ENCODE measurements around the gene RGS19.

Gene RGS19

DNA sequence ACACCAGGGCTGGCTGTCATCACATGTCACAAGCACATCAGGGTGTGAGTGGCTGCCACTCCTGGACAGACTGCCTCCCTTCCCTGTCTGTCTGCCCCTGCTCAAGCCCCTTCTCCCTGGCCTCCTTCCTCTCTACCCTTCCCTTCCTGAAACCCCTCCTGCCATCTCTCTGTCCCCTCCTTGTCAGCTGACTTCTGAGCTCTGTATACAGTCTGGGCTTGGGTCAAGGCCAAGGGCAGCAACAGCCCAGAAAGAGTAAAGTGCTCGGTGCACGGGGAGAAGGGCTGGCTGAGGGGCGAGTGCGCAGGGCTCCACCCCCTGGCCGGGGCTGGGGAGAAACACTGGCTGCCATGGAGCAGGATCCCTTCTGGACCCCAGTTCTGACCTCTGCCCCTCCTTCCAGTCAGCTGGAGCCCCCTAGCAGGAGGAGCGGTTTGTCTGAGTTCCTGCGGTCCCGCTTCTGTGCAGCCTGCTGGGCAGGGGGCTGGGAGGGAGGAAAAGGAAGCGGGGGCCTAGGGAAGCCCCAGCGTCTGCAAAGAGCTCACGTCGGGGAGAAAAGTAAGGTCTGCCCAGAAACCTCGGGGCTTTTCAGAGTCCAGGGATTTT is 2.9 kb upstream of the RGS19 start:
- ChIA-PET CTCF (interaction anchor here (0.6 kb wide), 1 partner anchor 25 kb away, joined by 3 read pairs; no protein-coding TSS in a partner anchor), POLR2A (interaction anchor here (5.3 kb wide), 1 partner anchor 20 kb away, joined by 38 read pairs; the partner anchor contains the start of gene TCEA2)
- no peak for TF ChIP-seq BHLHE40 (IDR thresholded peaks at IDR 0.05; ENCODE audit: borderline replicate concordance)
- no peak for TF ChIP-seq L3MBTL2 (conservative IDR thresholded peaks at IDR 0.05)
- TF ChIP-seq FOXA1 (IDR thresholded peaks at IDR 0.05): no peak
- TF ChIP-seq CTBP1 (IDR thresholded peaks at IDR 0.05; ENCODE audit: borderline replicate concordance): no peak
- TF ChIP-seq NFRKB (IDR thresholded peaks at IDR 0.05): no peak
- TF ChIP-seq TARDBP (IDR thresholded peaks at IDR 0.05): no peak
- no peak for TF ChIP-seq SP1 (IDR thresholded peaks at IDR 0.05)
- TF ChIP-seq ZNF384 (IDR thresholded peaks at IDR 0.05): no peak
- no peak for TF ChIP-seq HDGF (IDR thresholded peaks at IDR 0.05; ENCODE audit: borderline replicate concordance)
- no peak for TF ChIP-seq FOXM1 (IDR thresholded peaks at IDR 0.05; ENCODE audit: borderline replicate concordance)
- TF ChIP-seq FOXK2 (IDR thresholded peaks at IDR 0.05): no peak
- TF ChIP-seq LEF1 (IDR thresholded peaks at IDR 0.05; ENCODE audit: borderline replicate concordance): no peak
- TF ChIP-seq, protein P1, sequence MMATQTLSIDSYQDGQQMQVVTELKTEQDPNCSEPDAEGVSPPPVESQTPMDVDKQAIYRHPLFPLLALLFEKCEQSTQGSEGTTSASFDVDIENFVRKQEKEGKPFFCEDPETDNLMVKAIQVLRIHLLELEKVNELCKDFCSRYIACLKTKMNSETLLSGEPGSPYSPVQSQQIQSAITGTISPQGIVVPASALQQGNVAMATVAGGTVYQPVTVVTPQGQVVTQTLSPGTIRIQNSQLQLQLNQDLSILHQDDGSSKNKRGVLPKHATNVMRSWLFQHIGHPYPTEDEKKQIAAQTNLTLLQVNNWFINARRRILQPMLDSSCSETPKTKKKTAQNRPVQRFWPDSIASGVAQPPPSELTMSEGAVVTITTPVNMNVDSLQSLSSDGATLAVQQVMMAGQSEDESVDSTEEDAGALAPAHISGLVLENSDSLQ (IDR thresholded peaks at IDR 0.05): no peak; the same call in 1 of the 2 replicates
- TF ChIP-seq ARNT (IDR thresholded peaks at IDR 0.05): no peak
- TF ChIP-seq SUZ12 (IDR thresholded peaks at IDR 0.05): no peak
- TF ChIP-seq ELF4 (IDR thresholded peaks at IDR 0.05): no peak
- DNase-seq (ENCODE audit: extremely low spot score): no peak

DNA sequence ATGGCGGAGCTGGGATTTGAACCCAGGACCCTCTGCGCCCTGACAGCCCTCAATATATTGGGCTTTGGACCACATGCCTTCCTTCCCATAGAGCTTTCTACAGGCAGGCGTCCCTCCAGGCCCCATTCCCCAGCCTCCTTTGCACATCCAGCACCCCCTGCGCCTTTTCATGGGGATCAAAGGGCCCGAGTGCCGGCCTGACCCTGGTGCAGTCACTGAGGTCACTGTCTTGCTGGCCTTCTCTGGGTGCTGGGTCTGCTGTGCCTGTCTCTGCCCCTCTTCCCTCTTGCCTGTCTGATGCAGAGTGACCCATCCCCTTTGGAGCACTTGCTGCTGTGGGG is 2.3 kb upstream of the RGS19 start:
- POLR2A ChIA-PET: interaction anchor here (5.3 kb wide), 1 partner anchor 19 kb away, joined by 38 read pairs; the partner anchor contains the start of gene TCEA2
- CTCF ChIA-PET: interaction anchor here (0.6 kb wide), 2 partner anchors 24 to 42 kb away, joined by 3 to 4 read pairs; no protein-coding TSS in a partner anchor
- DNase-seq (ENCODE audit: extremely low spot score): no peak
- TF ChIP-seq L3MBTL2 (conservative IDR thresholded peaks at IDR 0.05) (no peak), FOXK2 (IDR thresholded peaks at IDR 0.05) (no peak), FOXM1 (IDR thresholded peaks at IDR 0.05; ENCODE audit: borderline replicate concordance) (no peak), BHLHE40 (IDR thresholded peaks at IDR 0.05; ENCODE audit: borderline replicate concordance) (no peak), CTBP1 (IDR thresholded peaks at IDR 0.05; ENCODE audit: borderline replicate concordance) (no peak), SUZ12 (IDR thresholded peaks at IDR 0.05) (no peak), ELF4 (IDR thresholded peaks at IDR 0.05) (no peak)

DNA sequence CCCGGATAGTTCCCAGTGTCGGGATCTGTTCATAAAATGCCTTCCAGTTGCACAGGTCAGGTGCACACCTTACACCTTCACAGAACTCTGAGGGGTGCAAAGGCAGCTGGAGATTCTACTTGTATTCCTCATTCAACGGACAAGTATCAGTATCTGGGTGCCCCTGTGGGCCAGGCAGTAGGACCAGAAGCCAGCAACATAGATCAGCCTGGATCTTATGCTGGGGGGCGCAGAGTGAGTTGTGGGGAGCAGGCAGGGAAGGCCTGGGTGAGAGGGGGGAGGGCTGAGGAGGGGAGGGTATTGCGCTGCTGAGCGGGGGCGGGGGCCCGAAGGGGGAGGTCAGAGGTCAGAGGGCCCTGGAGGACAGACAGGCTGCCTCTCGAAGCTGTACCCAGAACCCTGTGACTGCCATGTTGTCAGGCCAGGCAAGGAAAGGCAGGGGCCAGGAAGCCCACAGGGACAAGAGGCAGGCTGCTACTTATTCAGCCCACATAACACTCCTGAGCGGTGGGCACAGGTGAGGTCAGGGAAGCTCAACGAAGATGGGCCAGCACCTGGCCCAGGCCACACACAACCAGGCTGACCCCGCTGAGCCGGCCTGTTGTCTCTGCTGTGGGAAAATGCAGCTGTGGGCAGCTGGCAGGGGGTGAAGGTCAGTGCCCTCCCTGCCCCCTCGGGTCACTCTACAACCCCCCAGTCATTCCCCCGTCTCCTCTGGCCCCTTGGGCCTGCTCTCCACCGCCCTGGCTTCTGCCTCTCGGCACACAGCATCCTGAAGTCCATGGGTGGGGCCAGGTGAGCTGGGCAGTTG is 1.7 kb upstream of the RGS19 start:
- POLR2A ChIA-PET: interaction anchor here (5.3 kb wide), 1 partner anchor 19 kb away, joined by 38 read pairs; the partner anchor contains the start of gene TCEA2
- CTCF ChIA-PET: interaction anchor here (0.6 kb wide), 1 partner anchor 41 kb away, joined by 4 read pairs; no protein-coding TSS in a partner anchor
- DNase-seq (ENCODE audit: extremely low spot score): no peak
- TF ChIP-seq SUZ12 (IDR thresholded peaks at IDR 0.05) (no peak), FOXK2 (IDR thresholded peaks at IDR 0.05) (no peak), CTBP1 (IDR thresholded peaks at IDR 0.05; ENCODE audit: borderline replicate concordance) (no peak), ELF4 (IDR thresholded peaks at IDR 0.05) (no peak), HDGF (IDR thresholded peaks at IDR 0.05; ENCODE audit: borderline replicate concordance) (no peak), LEF1 (IDR thresholded peaks at IDR 0.05; ENCODE audit: borderline replicate concordance) (no peak), NFRKB (IDR thresholded peaks at IDR 0.05) (no peak), SP1 (IDR thresholded peaks at IDR 0.05) (no peak), ARNT (IDR thresholded peaks at IDR 0.05) (no peak), TARDBP (IDR thresholded peaks at IDR 0.05) (no peak), ZNF384 (IDR thresholded peaks at IDR 0.05) (no peak), FOXA1 (IDR thresholded peaks at IDR 0.05) (no peak), BHLHE40 (IDR thresholded peaks at IDR 0.05; ENCODE audit: borderline replicate concordance) (no peak), FOXM1 (IDR thresholded peaks at IDR 0.05; ENCODE audit: borderline replicate concordance) (no peak), L3MBTL2 (conservative IDR thresholded peaks at IDR 0.05) (no peak)
- TF ChIP-seq, protein P1 (IDR thresholded peaks at IDR 0.05): no peak

DNA sequence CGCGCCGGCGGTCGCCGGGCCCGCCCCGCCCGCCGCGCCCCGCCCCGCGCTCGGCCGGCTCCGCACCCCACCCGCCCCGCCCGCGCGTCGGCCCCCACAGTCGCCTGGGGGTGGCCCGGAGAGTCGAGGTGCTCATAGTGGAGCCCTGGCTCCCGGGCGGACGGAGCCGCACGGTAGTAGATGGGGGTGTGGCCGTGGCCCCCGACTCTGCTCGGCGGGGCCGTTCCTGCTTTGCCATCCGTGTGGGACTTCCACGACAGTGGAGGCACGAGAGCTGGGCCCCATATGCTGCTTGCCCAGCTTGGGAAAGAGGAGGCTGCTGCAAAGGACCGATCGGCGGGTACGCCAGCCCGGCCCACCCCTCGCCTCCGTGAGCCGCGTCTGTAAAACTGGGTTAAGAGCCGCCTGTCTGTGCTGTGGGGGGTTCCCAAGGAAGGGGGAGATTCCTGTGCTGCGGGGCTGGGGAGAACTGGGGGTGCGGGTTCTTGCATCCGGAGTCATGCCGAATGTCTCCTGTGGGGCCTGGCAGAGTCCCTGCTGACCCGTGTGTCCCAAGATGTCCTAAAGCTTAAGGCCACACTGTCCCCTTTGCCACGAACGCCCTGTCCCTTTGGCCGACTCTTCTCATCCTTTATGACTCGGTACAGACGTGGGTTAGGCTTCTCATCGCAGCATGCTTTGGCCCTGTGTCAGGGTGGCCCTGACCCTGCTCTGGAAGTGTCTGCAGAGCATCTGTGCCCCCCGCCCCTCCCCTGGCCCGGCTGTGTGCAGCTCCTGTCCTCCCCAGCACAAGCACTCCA is 895 bp upstream of the RGS19 start, which contains the start of gene OPRL1:
TSS of gene OPRL1 (plus strand) at position 70 of the 800 bp plus-strand sequence. CDS start 12,639 bp downstream, outside the sequence.
- ChIA-PET CTCF (interaction anchor here (1.7 kb wide), 1 partner anchor 10 kb away, joined by 5 read pairs; no protein-coding TSS in a partner anchor), POLR2A (interaction anchor here (0.6 to 5.3 kb wide), 3 partner anchors 16 to 40 kb away, joined by 3 to 38 read pairs (median 5); partner anchors contain the start of gene TCEA2)
- no peak for DNase-seq (ENCODE audit: extremely low spot score)
- TF ChIP-seq NFRKB (IDR thresholded peaks at IDR 0.05): no peak
- no peak for TF ChIP-seq LEF1 (IDR thresholded peaks at IDR 0.05; ENCODE audit: borderline replicate concordance)
- TF ChIP-seq L3MBTL2 (conservative IDR thresholded peaks at IDR 0.05): no peak
- TF ChIP-seq, protein P1 (IDR thresholded peaks at IDR 0.05): no peak
- no peak for TF ChIP-seq ZNF384 (IDR thresholded peaks at IDR 0.05)
- no peak for TF ChIP-seq HDGF (IDR thresholded peaks at IDR 0.05; ENCODE audit: borderline replicate concordance)
- TF ChIP-seq FOXA1 (IDR thresholded peaks at IDR 0.05): no peak
- TF ChIP-seq FOXM1 (IDR thresholded peaks at IDR 0.05; ENCODE audit: borderline replicate concordance): no peak
- no peak for TF ChIP-seq SUZ12 (IDR thresholded peaks at IDR 0.05)
- TF ChIP-seq CTBP1 (IDR thresholded peaks at IDR 0.05; ENCODE audit: borderline replicate concordance): no peak

All from HEK293T (cell line).